ENCODE data around the gene SORCS3.

SORCS3 gene

GRCh38 chr10:105247831-105248499 lies 606.9 kb downstream of the SORCS3 start:
- H3K27ac Mint-ChIP-seq (ENCODE audit: low read depth), result no peak overlapping the region
- H3K27me3 Mint-ChIP-seq, result no peaks in the 10 kb centered on the region
- H3K4me3 Mint-ChIP-seq, result no peak overlapping the region
- DNase-seq (ENCODE audit: low spot score in 2 of 2), result no peak
- no peak for ATAC-seq (replicated peaks; ENCODE audit: extremely low read depth, poor library complexity, severe bottlenecking)
- peaks cover 25% of the 10 kb centered on the region for H3K9me3 Mint-ChIP-seq
- no peaks in the 10 kb centered on the region for H3K4me1 Mint-ChIP-seq
- H3K36me3 Mint-ChIP-seq (ENCODE audit: insufficient read depth), result no peaks in the 10 kb centered on the region

DNA sequence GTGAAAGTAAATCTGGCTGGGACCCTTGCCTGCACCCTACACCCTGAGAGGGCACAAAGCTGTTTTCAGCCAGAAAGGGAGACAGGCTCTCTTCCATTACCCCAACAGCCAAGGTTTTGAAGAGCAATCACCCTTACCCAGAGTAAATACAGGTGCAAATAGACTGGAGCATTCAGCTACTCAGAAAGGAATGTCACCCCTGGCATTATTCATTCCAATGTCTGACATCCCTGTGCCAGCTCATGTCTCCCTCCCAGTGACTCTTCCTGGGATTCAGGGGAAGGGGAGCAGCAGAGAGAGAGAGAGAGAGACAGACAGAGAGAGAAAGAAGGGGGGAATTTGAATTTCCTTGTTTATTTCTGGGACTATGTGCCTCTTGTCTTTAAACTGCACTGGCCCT lies 611.8 kb downstream of the SORCS3 start:
- no peaks in the 10 kb centered on the region for H3K4me1 Mint-ChIP-seq
- DNase-seq (ENCODE audit: low spot score in 2 of 2), result no peak
- no peaks in the 10 kb centered on the region for H3K36me3 Mint-ChIP-seq (ENCODE audit: insufficient read depth)
- no peak for ATAC-seq (replicated peaks; ENCODE audit: extremely low read depth, poor library complexity, severe bottlenecking)
- no peak overlapping the region for H3K4me3 Mint-ChIP-seq
- H3K27me3 Mint-ChIP-seq, result no peaks in the 10 kb centered on the region
- H3K9me3 Mint-ChIP-seq, result peaks cover 15% of the 10 kb centered on the region
- no peak overlapping the region for H3K27ac Mint-ChIP-seq (ENCODE audit: low read depth)

- H3K27me3 Mint-ChIP-seq, result no peaks in the 10 kb centered on the region
- no peak overlapping the region for H3K27ac Mint-ChIP-seq (ENCODE audit: low read depth)
- no peaks in the 10 kb centered on the region for H3K36me3 Mint-ChIP-seq (ENCODE audit: insufficient read depth)
- H3K9me3 Mint-ChIP-seq, result peaks cover 15% of the 10 kb centered on the region
- no peak overlapping the region for H3K4me3 Mint-ChIP-seq
- DNase-seq (ENCODE audit: low spot score in 2 of 2) (no peak), ATAC-seq (replicated peaks; ENCODE audit: extremely low read depth, poor library complexity, severe bottlenecking) (no peak)
- H3K4me1 Mint-ChIP-seq, result no peaks in the 10 kb centered on the region
Measured at GRCh38 chr10:105253515-105254212, 612.6 kb downstream of the SORCS3 start.

DNA sequence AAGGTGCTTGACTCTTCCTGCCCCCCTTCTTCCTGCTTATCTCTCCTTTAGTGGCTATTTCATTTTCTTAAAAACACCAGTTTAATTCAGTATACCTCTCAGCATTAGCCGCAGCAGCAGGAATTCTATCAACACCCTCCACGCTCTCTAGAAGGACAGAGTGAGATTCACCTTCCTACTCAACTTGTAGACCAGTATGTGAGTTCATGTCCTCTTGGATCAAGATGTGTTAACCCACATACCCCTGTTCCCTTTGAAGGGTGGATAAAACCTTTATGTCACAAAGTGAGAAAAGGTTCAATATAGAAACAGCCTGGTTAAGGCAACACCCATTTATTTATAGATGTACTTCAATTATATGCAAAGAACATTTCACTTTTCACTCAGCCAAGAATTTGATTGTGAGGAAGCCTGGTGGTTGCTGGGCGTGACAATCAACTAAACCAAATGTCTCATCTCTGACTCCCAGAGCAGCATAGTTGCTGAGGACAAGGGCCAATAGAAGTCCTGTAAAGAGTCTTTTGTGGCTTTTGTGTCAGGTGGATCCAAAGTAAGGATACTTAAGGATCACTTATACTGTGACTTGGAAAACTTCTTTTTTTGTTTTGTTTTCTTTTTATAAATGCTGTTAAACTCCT lies 617.1 kb downstream of the SORCS3 start:
- H3K27ac Mint-ChIP-seq (ENCODE audit: low read depth), result no peak overlapping the region
- DNase-seq (ENCODE audit: low spot score in 2 of 2) (no peak), ATAC-seq (replicated peaks; ENCODE audit: extremely low read depth, poor library complexity, severe bottlenecking) (no peak)
- H3K27me3 Mint-ChIP-seq, result no peaks in the 10 kb centered on the region
- no peak overlapping the region for H3K4me3 Mint-ChIP-seq
- H3K36me3 Mint-ChIP-seq (ENCODE audit: insufficient read depth), result no peaks in the 10 kb centered on the region
- no peaks in the 10 kb centered on the region for H3K9me3 Mint-ChIP-seq
- H3K4me1 Mint-ChIP-seq, result no peaks in the 10 kb centered on the region

DNA sequence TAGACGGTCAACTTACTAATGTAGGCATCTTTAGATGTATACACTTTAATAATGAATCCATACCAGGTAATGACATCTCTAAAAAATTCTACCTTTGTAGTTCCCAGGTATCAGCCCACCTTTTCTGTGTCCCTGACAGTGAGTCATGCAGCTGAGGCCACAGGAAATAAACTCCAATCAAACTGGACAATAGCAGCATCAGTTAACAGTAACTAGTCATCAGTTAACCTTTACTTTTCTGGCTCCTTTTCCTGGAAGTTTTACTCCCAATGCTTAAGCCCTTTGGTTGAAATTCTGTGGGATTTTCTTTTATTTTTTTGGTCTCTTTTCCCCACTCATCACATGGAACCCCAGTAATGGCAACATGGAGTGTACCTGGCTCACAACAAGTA lies 617.6 kb downstream of the SORCS3 start:
- Mint-ChIP-seq H3K27me3 (no peaks in the 10 kb centered on the region), H3K4me3 (no peak overlapping the region), H3K36me3 (ENCODE audit: insufficient read depth) (no peaks in the 10 kb centered on the region), H3K27ac (ENCODE audit: low read depth) (no peak overlapping the region), H3K9me3 (no peaks in the 10 kb centered on the region), H3K4me1 (no peaks in the 10 kb centered on the region)
- DNase-seq (ENCODE audit: low spot score in 2 of 2) (no peak), ATAC-seq (replicated peaks; ENCODE audit: extremely low read depth, poor library complexity, severe bottlenecking) (no peak)

DNA sequence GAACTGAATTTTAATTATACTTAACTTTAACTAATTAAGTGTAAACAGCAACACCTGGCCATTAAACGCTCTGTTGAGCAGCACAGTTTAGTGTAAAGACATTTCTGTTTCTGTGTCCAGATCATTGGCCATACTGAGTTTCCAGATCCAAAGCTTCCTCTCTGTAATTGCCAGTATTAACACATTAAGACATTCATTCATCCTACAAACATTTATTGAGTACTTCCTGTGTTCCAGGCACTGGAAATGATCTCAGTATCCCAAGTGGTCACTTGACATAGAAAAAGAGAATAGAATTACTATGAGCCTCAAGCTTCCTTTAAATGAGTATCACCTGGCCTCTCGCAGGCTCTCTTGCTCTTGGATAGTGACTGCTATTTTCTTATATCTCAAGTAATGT lies 618.1 kb downstream of the SORCS3 start:
- DNase-seq (ENCODE audit: low spot score in 2 of 2) (no peak), ATAC-seq (replicated peaks; ENCODE audit: extremely low read depth, poor library complexity, severe bottlenecking) (no peak)
- Mint-ChIP-seq H3K4me3 (no peak overlapping the region), H3K27ac (ENCODE audit: low read depth) (no peak overlapping the region), H3K36me3 (ENCODE audit: insufficient read depth) (no peaks in the 10 kb centered on the region), H3K9me3 (no peaks in the 10 kb centered on the region), H3K27me3 (no peaks in the 10 kb centered on the region), H3K4me1 (no peaks in the 10 kb centered on the region)

GRCh38 chr10:105262666-105263065 lies 621.6 kb downstream of the SORCS3 start:
- Mint-ChIP-seq H3K27ac (ENCODE audit: low read depth) (no peak overlapping the region), H3K4me3 (no peak overlapping the region), H3K27me3 (no peaks in the 10 kb centered on the region), H3K9me3 (peaks cover 2% of the 10 kb centered on the region), H3K4me1 (no peaks in the 10 kb centered on the region), H3K36me3 (ENCODE audit: insufficient read depth) (no peaks in the 10 kb centered on the region)
- DNase-seq (ENCODE audit: low spot score in 2 of 2) (no peak), ATAC-seq (replicated peaks; ENCODE audit: extremely low read depth, poor library complexity, severe bottlenecking) (no peak)

- no peaks in the 10 kb centered on the region for H3K36me3 Mint-ChIP-seq (ENCODE audit: insufficient read depth)
- H3K4me1 Mint-ChIP-seq, result no peaks in the 10 kb centered on the region
- no peaks in the 10 kb centered on the region for H3K27me3 Mint-ChIP-seq
- DNase-seq (ENCODE audit: low spot score in 2 of 2), result no peak
- no peak overlapping the region for H3K27ac Mint-ChIP-seq (ENCODE audit: low read depth)
- no peak for ATAC-seq (replicated peaks; ENCODE audit: extremely low read depth, poor library complexity, severe bottlenecking)
- H3K9me3 Mint-ChIP-seq, result peaks cover 6% of the 10 kb centered on the region
- H3K4me3 Mint-ChIP-seq, result no peak overlapping the region
Measured at GRCh38 chr10:105266966-105267539, 626.0 kb downstream of the SORCS3 start.

GRCh38 chr10:105268961-105269360 lies 627.9 kb downstream of the SORCS3 start:
- H3K36me3 Mint-ChIP-seq (ENCODE audit: insufficient read depth), result no peaks in the 10 kb centered on the region
- H3K4me1 Mint-ChIP-seq, result no peaks in the 10 kb centered on the region
- ATAC-seq (replicated peaks; ENCODE audit: extremely low read depth, poor library complexity, severe bottlenecking), result no peak

GRCh38 chr10:105269689-105270088 lies 628.6 kb downstream of the SORCS3 start:
- peaks cover 10% of the 10 kb centered on the region for H3K9me3 Mint-ChIP-seq

More at GRCh38 chr10:105268961-105269360, 627.9 kb downstream of the SORCS3 start:
- H3K27me3 Mint-ChIP-seq, result no peaks in the 10 kb centered on the region
- no peak overlapping the region for H3K4me3 Mint-ChIP-seq
- no peak for DNase-seq (ENCODE audit: low spot score in 2 of 2)
- peaks cover 6% of the 10 kb centered on the region for H3K9me3 Mint-ChIP-seq
- H3K27ac Mint-ChIP-seq (ENCODE audit: low read depth), result no peak overlapping the region

GRCh38 chr10:105274556-105275070 lies 633.5 kb downstream of the SORCS3 start:
- peaks cover 19% of the 10 kb centered on the region for H3K9me3 Mint-ChIP-seq
- no peaks in the 10 kb centered on the region for H3K36me3 Mint-ChIP-seq (ENCODE audit: insufficient read depth)
- ATAC-seq (replicated peaks; ENCODE audit: extremely low read depth, poor library complexity, severe bottlenecking), result no peak
- no peak overlapping the region for H3K27ac Mint-ChIP-seq (ENCODE audit: low read depth)
- no peaks in the 10 kb centered on the region for H3K27me3 Mint-ChIP-seq
- no peaks in the 10 kb centered on the region for H3K4me1 Mint-ChIP-seq
- DNase-seq (ENCODE audit: low spot score in 2 of 2), result no peak
- H3K4me3 Mint-ChIP-seq, result no peak overlapping the region

More at GRCh38 chr10:105269689-105270088, 628.6 kb downstream of the SORCS3 start:
- H3K4me3 Mint-ChIP-seq, result no peak overlapping the region
- no peaks in the 10 kb centered on the region for H3K4me1 Mint-ChIP-seq
- DNase-seq (ENCODE audit: low spot score in 2 of 2) (no peak), ATAC-seq (replicated peaks; ENCODE audit: extremely low read depth, poor library complexity, severe bottlenecking) (no peak)
- no peak overlapping the region for H3K27ac Mint-ChIP-seq (ENCODE audit: low read depth)
- no peaks in the 10 kb centered on the region for H3K36me3 Mint-ChIP-seq (ENCODE audit: insufficient read depth)
- H3K27me3 Mint-ChIP-seq, result no peaks in the 10 kb centered on the region

- no peak overlapping the region for H3K4me3 Mint-ChIP-seq
- no peaks in the 10 kb centered on the region for H3K27me3 Mint-ChIP-seq
- ATAC-seq (replicated peaks; ENCODE audit: extremely low read depth, poor library complexity, severe bottlenecking), result no peak
- H3K27ac Mint-ChIP-seq (ENCODE audit: low read depth), result no peak overlapping the region
- peaks cover 34% of the 10 kb centered on the region for H3K9me3 Mint-ChIP-seq
- no peaks in the 10 kb centered on the region for H3K4me1 Mint-ChIP-seq
- H3K36me3 Mint-ChIP-seq (ENCODE audit: insufficient read depth), result no peaks in the 10 kb centered on the region
- DNase-seq (ENCODE audit: low spot score in 2 of 2), result no peak
Measured at GRCh38 chr10:105278439-105278838, 637.3 kb downstream of the SORCS3 start.
